DOHH2 (cell line): ENCODE data around the gene PAN2.
"Not testable (repeated sequence)": the region's sequence is repeated elsewhere in the genome, so short reads cannot be mapped to it uniquely, and the experiment has no call there.

Experiments
- H3F3A ChIP-seq: fragments of 200-600 bp; sonication (generic), shearing (Covaris generic); 2 replicates; pipeline ENCODE4 v1.6.0; 2016; ENCODE audit warnings: antibody characterized with exemption, mild to moderate bottlenecking; ENCODE audit not compliant: control insufficient read depth, insufficient read depth
- H3K27ac ChIP-seq: fragments of 200-600 bp; sonication (generic); 2 replicates; pipeline ENCODE4 v1.5.1; 2014; ENCODE audit warnings: low read depth, mild to moderate bottlenecking, low read length, moderate library complexity
- H3K27me3 ChIP-seq: fragments of 200-600 bp; sonication (generic); 2 replicates; pipeline ENCODE4 v1.6.1; 2014; ENCODE audit warnings: mild to moderate bottlenecking, low read length, mixed read lengths; ENCODE audit not compliant: control insufficient read depth
- H3K36me3 ChIP-seq: fragments of 200-600 bp; sonication (generic); 2 replicates; pipeline ENCODE4 v1.6.1; 2014; ENCODE audit warnings: mild to moderate bottlenecking, low read length, moderate library complexity, mixed read lengths; ENCODE audit not compliant: control insufficient read depth
- H3K4me1 ChIP-seq: fragments of 200-600 bp; sonication (generic); 2 replicates; pipeline ENCODE4 v1.6.1; 2014; ENCODE audit warnings: mild to moderate bottlenecking, low read length, mixed read lengths; ENCODE audit not compliant: control insufficient read depth
- H3K4me2 ChIP-seq: fragments of 200-600 bp; sonication (generic); 2 replicates; pipeline ENCODE4 v1.6.0; 2014; ENCODE audit warnings: mild to moderate bottlenecking, low read length, moderate library complexity
- H3K4me3 ChIP-seq: fragments of 200-600 bp; sonication (generic); 2 replicates; pipeline ENCODE4 v1.5.1; 2014; ENCODE audit warnings: mild to moderate bottlenecking, low read length, mixed read lengths
- H3K79me2 ChIP-seq: fragments of 200-600 bp; sonication (generic); 2 replicates; pipeline ENCODE4 v1.6.1; 2014; ENCODE audit warnings: mild to moderate bottlenecking, low read length, mixed read lengths; ENCODE audit not compliant: control insufficient read depth
- H3K9me2 ChIP-seq: fragments of 200-600 bp; sonication (generic); replicated peaks from 2 replicates; pipeline ENCODE4 v1.6.1; 2014; ENCODE audit warnings: mild to moderate bottlenecking, low read length, mixed read lengths; ENCODE audit not compliant: control insufficient read depth
- H3K9me3 ChIP-seq: fragments of 200-600 bp; sonication (generic); 2 replicates; pipeline ENCODE4 v1.6.1; 2014; ENCODE audit warnings: antibody characterized with exemption, low read length, mixed read lengths; ENCODE audit not compliant: control insufficient read depth, insufficient read depth
- H4K20me1 ChIP-seq: fragments of 200-600 bp; sonication (generic); 2 replicates; pipeline ENCODE4 v1.6.0; 2014; ENCODE audit warnings: low read depth, mild to moderate bottlenecking, antibody characterized with exemption, low read length, moderate library complexity; ENCODE audit not compliant: control insufficient read depth, insufficient read depth
- CTCF ChIP-seq: fragments of 200-600 bp; sonication (generic); IDR thresholded peaks from one replicate; pipeline ENCODE4 v1.5.1; 2014; ENCODE audit warnings: antibody characterized with exemption, mild to moderate bottlenecking, low read depth, low read length; ENCODE audit not compliant: poor library complexity, severe bottlenecking
- EZH2phosphoT487 ChIP-seq: fragments of 200-600 bp; sonication (generic); IDR thresholded peaks from 2 replicates; pipeline ENCODE4 v1.6.1; 2017; ENCODE audit warnings: borderline replicate concordance, mild to moderate bottlenecking, antibody characterized with exemption, low read length, moderate library complexity, mixed read lengths

The PAN2 gene

DNA sequence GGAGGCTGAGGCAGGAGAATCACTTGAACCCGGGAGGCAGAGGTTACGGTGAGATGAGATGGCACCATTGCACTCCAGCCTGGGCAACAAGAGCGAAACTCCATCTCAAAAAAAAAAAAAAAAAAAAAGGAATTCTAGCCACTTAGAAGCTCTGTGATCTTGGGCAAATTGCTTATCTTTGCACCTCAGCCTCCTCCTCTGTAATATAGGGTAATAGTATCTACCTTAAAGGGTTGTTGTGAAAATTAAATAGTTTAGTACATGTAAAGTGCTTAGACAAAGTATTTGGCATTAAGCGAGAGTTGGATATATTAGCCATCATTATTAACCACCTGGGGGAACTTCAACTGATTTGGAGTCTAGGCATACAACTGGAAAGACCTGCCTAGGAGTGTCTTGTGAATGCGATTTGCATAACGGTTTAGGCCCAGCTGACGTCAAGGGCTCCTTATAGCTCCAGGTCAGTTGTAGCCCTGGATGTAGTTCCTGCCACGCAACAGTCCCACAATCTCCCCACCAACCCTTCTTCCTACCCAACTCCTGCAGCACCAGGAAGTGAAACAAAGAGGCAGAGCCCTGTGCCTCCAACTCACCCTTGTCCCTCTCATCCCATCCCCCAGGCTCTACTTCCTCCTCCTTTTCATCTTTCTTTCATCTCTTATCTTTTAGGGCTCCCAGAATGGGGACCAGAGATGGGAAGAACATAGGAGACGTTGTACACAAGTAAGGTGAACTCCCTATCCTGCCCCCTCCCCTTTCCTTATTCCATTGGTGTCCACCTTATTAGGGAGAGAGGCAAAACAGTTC lies 2.8 kb upstream of the PAN2 start:
- TF ChIP-seq EZH2phosphoT487 (no peak), CTCF (no peak)
- Histone ChIP-seq H3K27ac (peak overlapping the region; percentile 88), H3K27me3 (no peaks in the 10 kb centered on the region), H3K9me3 (no peaks in the 10 kb centered on the region), H3K4me3 (peak overlapping the region; percentile 70), H3K36me3 (peaks cover 25% of the 10 kb centered on the region), H3K79me2 (peaks cover 28% of the 10 kb centered on the region), H3F3A (peaks cover 25% of the 10 kb centered on the region), H3K4me2 (peak overlapping the region; percentile 93), H3K4me1 (peaks cover 70% of the 10 kb centered on the region), H3K9me2 (no peaks in the 10 kb centered on the region), H4K20me1 (no peaks in the 10 kb centered on the region)

- Histone ChIP-seq H3K36me3 (peaks cover 26% of the 10 kb centered on the region), H3K79me2 (peaks cover 34% of the 10 kb centered on the region), H3K4me1 (peaks cover 67% of the 10 kb centered on the region), H3F3A (peaks cover 23% of the 10 kb centered on the region), H3K4me2 (0 out of 2 replicates have a peak overlapping the region, but pooled peaks have one; percentile 93), H3K27ac (peak overlapping the region; percentile 88)
- not testable (repeated sequence) for H3K27me3 ChIP-seq, H3K9me3 ChIP-seq, H3K9me2 ChIP-seq, H4K20me1 ChIP-seq, H3K4me3 ChIP-seq
Observed at GRCh38 chr12:56335527-56335926, 1.7 kb upstream of the PAN2 start.

- H3K27me3 ChIP-seq = no peaks in the 10 kb centered on the region
- H3K27ac ChIP-seq = peak overlapping the region; percentile 88
- H3K4me2 ChIP-seq = peak overlapping the region; percentile 99
- peak overlapping the region; percentile 94 for H3K4me3 ChIP-seq
- H3K9me2 ChIP-seq = no peaks in the 10 kb centered on the region
- H3K36me3 ChIP-seq = peaks cover 26% of the 10 kb centered on the region
- peaks cover 34% of the 10 kb centered on the region for H3K79me2 ChIP-seq
- H3F3A ChIP-seq = peaks cover 23% of the 10 kb centered on the region
- no peak for TF ChIP-seq CTCF
- TF ChIP-seq EZH2phosphoT487 = no peak
- H3K9me3 ChIP-seq = no peaks in the 10 kb centered on the region
- no peaks in the 10 kb centered on the region for H4K20me1 ChIP-seq
- peaks cover 63% of the 10 kb centered on the region for H3K4me1 ChIP-seq
Observed at GRCh38 chr12:56334490-56334793, 642 bp upstream of the PAN2 start.

GRCh38 chr12:56333197-56333678 lies 562 bp downstream of the PAN2 start:
- Histone ChIP-seq H3F3A (peaks cover 17% of the 10 kb centered on the region), H3K36me3 (peaks cover 27% of the 10 kb centered on the region), H3K79me2 (peaks cover 31% of the 10 kb centered on the region), H3K27me3 (no peaks in the 10 kb centered on the region), H3K4me1 (peaks cover 51% of the 10 kb centered on the region), H3K4me3 (peak overlapping the region; percentile 94), H3K4me2 (peak overlapping the region; percentile 99), H3K27ac (peak overlapping the region; percentile 88), H3K9me2 (no peaks in the 10 kb centered on the region), H3K9me3 (no peaks in the 10 kb centered on the region), H4K20me1 (no peaks in the 10 kb centered on the region)
- no peak for TF ChIP-seq EZH2phosphoT487
- TF ChIP-seq CTCF = no peak
